Astrocyte of the spinal cord (primary cell): ENCODE measurements around the gene NPAS4.

Source experiments
- DNase-seq: peaks from one replicate; pipeline ENCODE4 v3.0.0; 2011; ENCODE audit warnings: low read depth, low spot score
- H3K4me3 ChIP-seq: 2 replicates; pipeline ENCODE4 v1.5.1; 2011; ENCODE audit warnings: low read depth, mild to moderate bottlenecking, low read length, moderate library complexity
- in situ Hi-C: cut with HindIII; loops from 2 replicates; pipeline ENCODE4 v1.10.0; 2017; ENCODE audit warnings: low sequenced_read_pairs
- TF ChIP-seq, protein P1 (sequence below): IDR thresholded peaks from 2 replicates; pipeline ENCODE4 v1.5.1; 2012; ENCODE audit warnings: low read depth, mild to moderate bottlenecking, low read length, inconsistent platforms

The NPAS4 gene

GRCh38 chr11:66418168-66418985, 2.5 kb upstream of the NPAS4 start:
- in situ Hi-C loops, result no loop called here
- TF ChIP-seq, protein P1, sequence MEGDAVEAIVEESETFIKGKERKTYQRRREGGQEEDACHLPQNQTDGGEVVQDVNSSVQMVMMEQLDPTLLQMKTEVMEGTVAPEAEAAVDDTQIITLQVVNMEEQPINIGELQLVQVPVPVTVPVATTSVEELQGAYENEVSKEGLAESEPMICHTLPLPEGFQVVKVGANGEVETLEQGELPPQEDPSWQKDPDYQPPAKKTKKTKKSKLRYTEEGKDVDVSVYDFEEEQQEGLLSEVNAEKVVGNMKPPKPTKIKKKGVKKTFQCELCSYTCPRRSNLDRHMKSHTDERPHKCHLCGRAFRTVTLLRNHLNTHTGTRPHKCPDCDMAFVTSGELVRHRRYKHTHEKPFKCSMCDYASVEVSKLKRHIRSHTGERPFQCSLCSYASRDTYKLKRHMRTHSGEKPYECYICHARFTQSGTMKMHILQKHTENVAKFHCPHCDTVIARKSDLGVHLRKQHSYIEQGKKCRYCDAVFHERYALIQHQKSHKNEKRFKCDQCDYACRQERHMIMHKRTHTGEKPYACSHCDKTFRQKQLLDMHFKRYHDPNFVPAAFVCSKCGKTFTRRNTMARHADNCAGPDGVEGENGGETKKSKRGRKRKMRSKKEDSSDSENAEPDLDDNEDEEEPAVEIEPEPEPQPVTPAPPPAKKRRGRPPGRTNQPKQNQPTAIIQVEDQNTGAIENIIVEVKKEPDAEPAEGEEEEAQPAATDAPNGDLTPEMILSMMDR, result peak; percentile 64
- DNase-seq, result peak; percentile 93
- no peak overlapping the region for H3K4me3 ChIP-seq

DNA sequence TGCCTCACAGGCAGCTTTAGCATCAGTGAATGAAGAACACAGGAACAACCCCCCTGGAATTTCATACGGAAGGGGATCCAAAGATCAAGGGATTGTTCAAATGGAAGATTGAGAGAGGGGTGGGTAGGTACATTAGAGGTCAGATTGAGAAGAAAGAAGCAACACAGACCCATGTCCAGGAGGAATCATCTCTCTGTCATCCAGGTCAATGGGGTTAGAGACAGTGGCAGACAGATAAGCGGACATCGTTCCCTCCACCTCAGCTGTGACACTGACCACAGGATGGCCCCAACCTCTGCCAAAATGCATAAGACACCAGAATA, 1.9 kb upstream of the NPAS4 start:
- no peak for DNase-seq
- H3K4me3 ChIP-seq, result no peak overlapping the region
- in situ Hi-C loops, result no loop called here
- TF ChIP-seq, protein P1, result no peak

DNA sequence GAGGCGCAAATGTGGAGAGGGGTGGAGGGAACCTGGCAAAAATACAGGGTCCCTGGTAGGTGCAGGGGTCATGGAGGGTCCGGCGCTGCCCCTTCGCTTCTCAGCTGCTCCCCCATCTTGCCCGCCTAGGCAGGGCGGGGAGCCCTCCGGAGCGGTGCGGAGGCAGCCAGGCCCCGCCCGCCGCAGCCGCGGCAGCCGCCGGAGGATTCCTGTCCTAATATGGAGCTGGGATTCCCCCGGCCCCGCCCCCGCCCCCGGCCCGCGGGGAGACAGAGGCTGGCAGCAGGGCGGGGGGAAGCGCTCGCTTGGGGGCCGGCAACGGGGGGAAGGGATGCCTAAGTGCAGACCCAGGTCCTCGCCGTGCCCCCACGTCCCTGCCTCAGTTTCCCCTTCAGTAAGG, 1.0 kb upstream of the NPAS4 start:
- TF ChIP-seq, protein P1, result no peak
- no peak for DNase-seq
- no peak overlapping the region for H3K4me3 ChIP-seq
- in situ Hi-C loops, result no loop called here

GRCh38 chr11:66421492-66422205, 814 bp downstream of the NPAS4 start:
- in situ Hi-C loops, result no loop called here
- TF ChIP-seq, protein P1, result no peak
- DNase-seq, result peak; percentile 83
- no peak overlapping the region for H3K4me3 ChIP-seq

DNA sequence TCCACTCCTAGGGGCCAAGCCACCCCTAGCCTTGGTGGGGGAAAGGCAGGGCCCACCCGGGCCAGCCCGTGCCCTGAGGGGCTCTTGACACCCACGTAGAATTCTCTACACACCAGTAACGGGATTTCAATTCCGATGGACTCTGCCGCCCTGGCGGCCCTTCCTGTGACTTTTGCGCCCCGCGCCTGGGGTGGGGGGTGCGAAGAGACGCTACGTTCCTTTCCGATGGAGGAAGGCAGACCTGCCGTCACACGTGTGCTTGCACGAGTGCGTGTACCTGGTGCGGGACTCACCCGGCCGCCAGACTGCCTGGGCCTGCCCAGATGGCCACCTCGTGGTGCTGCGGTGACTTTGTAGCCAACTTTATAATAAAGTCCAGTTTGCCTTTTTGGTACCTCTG, 5.5 kb downstream of the NPAS4 start:
- H3K4me3 ChIP-seq, result no peak overlapping the region
- no peak for DNase-seq
- TF ChIP-seq, protein P1, result no peak
- in situ Hi-C loops, result no loop called here

DNA sequence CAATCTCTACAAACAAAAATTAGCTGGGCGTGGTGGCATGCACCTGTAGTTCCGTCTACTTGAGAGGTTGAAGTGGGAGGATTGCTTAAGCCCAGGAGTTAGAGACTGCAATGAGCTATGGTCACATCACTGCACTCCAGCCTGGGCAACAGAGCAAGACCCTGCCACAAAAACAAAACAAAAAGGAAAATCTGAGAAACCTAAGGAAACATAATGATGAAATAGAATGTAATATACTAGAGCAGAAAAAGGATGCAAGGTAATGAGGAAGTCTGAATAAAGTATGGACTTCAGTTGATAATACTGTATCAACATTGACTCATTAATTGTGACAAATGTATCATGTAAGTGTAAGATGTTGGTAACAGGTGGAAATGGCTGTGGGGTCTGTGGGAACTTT, 8.1 kb downstream of the NPAS4 start:
- no peak for DNase-seq
- TF ChIP-seq, protein P1, result no peak
- H3K4me3 ChIP-seq, result no peak overlapping the region
- in situ Hi-C loops, result no loop called here
